ENCODE data around the gene GALNT12. TPM values are rescaled to one million over a fixed set of nuclear protein-coding genes. Genes with fewer than 3 reads are reported as not detected.

GALNT12 gene
- total RNA-seq, 4 donors from 2014 or later, result 0.55 to 1.6 (median 1.1) TPM

- Histone ChIP-seq H3K27me3 (no peaks in the 10 kb centered on the region), H3K4me1 (no peaks in the 10 kb centered on the region), H3K4me3 (no peak overlapping the region), H3K27ac (no peak overlapping the region), H3K36me3 (no peaks in the 10 kb centered on the region), H3K9me3 (no peaks in the 10 kb centered on the region)
- intact Hi-C loops (cut with DNase I; ENCODE audit: low total_unique reads), result no loop called here
- no peak for TF ChIP-seq POLR2A (IDR thresholded peaks at IDR 0.05)
- no peak for TF ChIP-seq CTCF (IDR thresholded peaks at IDR 0.05 in 4 of 5, conservative IDR thresholded peaks at IDR 0.05 in 1 of 5)
- in situ Hi-C loops (cut with MboI; ENCODE audit: low sequenced_read_pairs in 4 of 4), result loop anchor here in 1 of 4 donors (5.0 kb wide), 1 partner anchor 51 kb away; no protein-coding TSS in a partner anchor
- ATAC-seq (no peak), DNase-seq (no peak)
Observed at GRCh38 chr9:98896632-98897031, 89.2 kb downstream of the GALNT12 start.

- TF ChIP-seq CTCF (IDR thresholded peaks at IDR 0.05 in 4 of 5, conservative IDR thresholded peaks at IDR 0.05 in 1 of 5) (no peak), POLR2A (IDR thresholded peaks at IDR 0.05) (no peak)
- intact Hi-C loops (cut with DNase I; ENCODE audit: low total_unique reads) (no loop called here), in situ Hi-C loops (cut with MboI; ENCODE audit: low sequenced_read_pairs in 4 of 4) (loop anchor here in 1 of 4 donors (5.0 kb wide), 1 partner anchor 50 kb away; no protein-coding TSS in a partner anchor)
- no peaks in the 10 kb centered on the region for H3K36me3 ChIP-seq
- H3K4me3 ChIP-seq, result no peak overlapping the region
- no peak overlapping the region for H3K27ac ChIP-seq
- no peak for DNase-seq
- no peaks in the 10 kb centered on the region for H3K27me3 ChIP-seq
- no peak for ATAC-seq
- no peaks in the 10 kb centered on the region for H3K9me3 ChIP-seq
- no peaks in the 10 kb centered on the region for H3K4me1 ChIP-seq
Observed at GRCh38 chr9:98897745-98898144, 90.3 kb downstream of the GALNT12 start.

GRCh38 chr9:98899408-98900056, 92.1 kb downstream of the GALNT12 start:
- Histone ChIP-seq H3K9me3 (no peaks in the 10 kb centered on the region), H3K27ac (no peak overlapping the region), H3K4me1 (peaks cover 0 to 3% of the 10 kb centered on the region in 2 donors), H3K27me3 (no peaks in the 10 kb centered on the region), H3K4me3 (no peak overlapping the region), H3K36me3 (no peaks in the 10 kb centered on the region)
- no peak for DNase-seq
- in situ Hi-C loops (cut with MboI; ENCODE audit: low sequenced_read_pairs in 4 of 4) (loop anchor here in 1 of 4 donors (5.0 kb wide), 1 partner anchor 48 kb away; no protein-coding TSS in a partner anchor), intact Hi-C loops (cut with DNase I; ENCODE audit: low total_unique reads) (no loop called here)
- TF ChIP-seq CTCF (IDR thresholded peaks at IDR 0.05 in 4 of 5, conservative IDR thresholded peaks at IDR 0.05 in 1 of 5) (no peak), POLR2A (IDR thresholded peaks at IDR 0.05) (no peak)
- ATAC-seq, result no peak

Other genes starting within 250 kb of the GALNT12 start
- gene GABBR2, start 98.7 kb upstream of the GALNT12 start, total RNA-seq, result under 1 TPM in 2 of 4 donors, not detected in 2; 0.46 to 0.80 TPM
- 1 to 10 TPM; 3.9 to 7.0 (median 4.4) TPM for gene ANKS6, start 11.1 kb upstream of the GALNT12 start, total RNA-seq
- gene COL15A1, start 136.2 kb downstream of the GALNT12 start, total RNA-seq, result 1 to 10 TPM; 4.0 to 7.8 (median 6.8) TPM

Data from gastrocnemius medialis (tissue), 4 donors.